Smooth muscle cell (in vitro differentiated cells): ENCODE results near the gene CATSPERZ. TPM values are rescaled to one million over a fixed set of nuclear protein-coding genes. Genes with fewer than 3 reads are reported as not detected.

Experiments used
- DNase-seq: peaks from one replicate; lab custom pipeline; 2025; ENCODE audit not compliant: unreplicated experiment; lab: John Stamatoyannopoulos, UW
- H2AFZ ChIP-seq: fragments of 200-600 bp; sonication (generic); 2 replicates; pipeline ENCODE4 v1.6.0; 2016; ENCODE audit warnings: antibody characterized with exemption, low read depth, mild to moderate bottlenecking
- H3F3A ChIP-seq: fragments of 200-600 bp; sonication (generic); 2 replicates; pipeline ENCODE4 v1.6.0; 2017; ENCODE audit warnings: antibody characterized with exemption, low read depth
- H3K27ac ChIP-seq: fragments of 200-600 bp; sonication (generic); 2 replicates; pipeline ENCODE4 v1.5.1; 2016; ENCODE audit warnings: low read depth, mild to moderate bottlenecking
- H3K27me3 ChIP-seq: fragments of 200-600 bp; sonication (generic); 2 replicates; pipeline ENCODE4 v1.6.1; 2016; ENCODE audit warnings: low read depth, mild to moderate bottlenecking
- H3K36me3 ChIP-seq: fragments of 200-600 bp; sonication (generic); 2 replicates; pipeline ENCODE4 v1.5.1; 2016; ENCODE audit warnings: low read depth
- H3K4me1 ChIP-seq: fragments of 200-600 bp; sonication (generic); 2 replicates; pipeline ENCODE4 v1.5.1; 2016; ENCODE audit warnings: low read depth
- H3K4me2 ChIP-seq: fragments of 200-600 bp; sonication (generic); 2 replicates; pipeline ENCODE4 v1.6.0; 2016; ENCODE audit warnings: mild to moderate bottlenecking
- H3K4me3 ChIP-seq: fragments of 200-600 bp; sonication (generic); 2 replicates; pipeline ENCODE4 v1.5.1; 2016; ENCODE audit warnings: mild to moderate bottlenecking
- H3K79me2 ChIP-seq: fragments of 200-600 bp; sonication (generic); 2 replicates; pipeline ENCODE4 v1.6.0; 2016; ENCODE audit warnings: low read depth, mild to moderate bottlenecking
- H3K9ac ChIP-seq: fragments of 200-600 bp; sonication (generic); 2 replicates; pipeline ENCODE4 v1.6.0; 2016; ENCODE audit warnings: low read depth
- H3K9me3 ChIP-seq: fragments of 200-600 bp; sonication (generic); replicated peaks from 2 replicates; pipeline ENCODE4 v1.5.1; 2016; ENCODE audit warnings: low read depth
- H4K20me1 ChIP-seq: fragments of 200-600 bp; sonication (generic); 2 replicates; pipeline ENCODE4 v1.6.0; 2016; ENCODE audit warnings: low read depth
- WGBS: methylation state at CpG from one replicate; pipeline ENCODE4 v1.1.7; 2016; ENCODE audit warnings: low lambda C conversion rate; 5-methylcytosine and 5-hydroxymethylcytosine counted together
- polyA plus RNA-seq: library from polyadenylated mRNA; unstranded; fragments of >200 nt; fragmentation: Nextera tagmentation; extraction: Ambion mirVana; gene quantifications from 2 replicates; pipeline ENCODE4 v1.2.1, GENCODE V29; 2016
- total RNA-seq: library from RNA; depleted of rRNA; stranded (reverse); fragments of >200 nt; gene quantifications from 2 replicates; pipeline ENCODE4 v1.2.3, GENCODE V29; 2014
- TF ChIP-seq, protein P1 (sequence below): fragments of 200-600 bp; sonication (generic); IDR thresholded peaks from 2 replicates; pipeline ENCODE4 v1.5.1; 2017; ENCODE audit warnings: borderline replicate concordance, mild to moderate bottlenecking, antibody characterized with exemption; ENCODE audit not compliant: insufficient read depth, poor library complexity, severe bottlenecking

The CATSPERZ gene
- total and polyA plus RNA-seq, 2 experiments from 2014 or later, result not detected

DNA sequence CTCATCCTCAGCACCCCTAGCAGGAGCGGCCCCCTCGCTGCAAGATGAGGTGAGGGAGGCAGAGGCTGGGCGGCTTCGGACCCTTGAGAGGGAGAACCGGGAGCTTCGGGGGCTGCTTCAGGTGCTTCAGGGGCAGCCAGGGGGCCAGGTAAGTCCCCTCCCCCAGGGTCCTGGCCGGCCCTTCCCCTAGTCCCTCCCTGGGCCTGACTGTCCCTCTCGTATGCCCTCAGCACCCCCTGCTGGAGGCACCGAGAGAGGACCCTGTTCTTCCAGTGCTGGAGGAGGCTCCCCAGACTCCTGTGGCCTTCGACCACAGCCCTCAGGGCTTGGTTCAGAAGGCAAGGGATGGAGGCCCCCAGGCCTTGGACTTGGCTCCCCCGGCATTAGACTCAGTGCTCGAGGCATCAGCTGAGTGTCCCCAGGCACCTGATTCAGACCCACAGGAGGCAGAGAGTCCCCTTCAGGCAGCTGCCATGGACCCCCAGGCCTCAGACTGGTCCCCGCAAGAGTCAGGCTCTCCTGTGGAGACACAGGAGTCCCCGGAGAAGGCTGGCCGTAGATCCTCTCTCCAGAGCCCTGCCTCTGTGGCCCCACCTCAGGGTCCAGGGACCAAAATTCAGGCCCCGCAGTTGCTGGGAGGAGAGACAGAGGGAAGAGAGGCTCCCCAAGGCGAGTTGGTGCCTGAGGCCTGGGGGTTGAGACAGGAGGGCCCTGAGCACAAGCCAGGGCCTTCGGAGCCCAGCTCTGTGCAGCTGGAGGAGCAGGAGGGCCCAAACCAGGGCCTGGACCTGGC lies 43.8 kb downstream of the CATSPERZ start:
- H3K27me3 ChIP-seq, result no peaks in the 10 kb centered on the region
- H3K27ac ChIP-seq, result no peak overlapping the region
- no peak for DNase-seq
- no peaks in the 10 kb centered on the region for H3K9me3 ChIP-seq
- H3K36me3 ChIP-seq, result no peaks in the 10 kb centered on the region
- no peak overlapping the region for H3K9ac ChIP-seq
- no peaks in the 10 kb centered on the region for H3F3A ChIP-seq
- TF ChIP-seq, protein P1, sequence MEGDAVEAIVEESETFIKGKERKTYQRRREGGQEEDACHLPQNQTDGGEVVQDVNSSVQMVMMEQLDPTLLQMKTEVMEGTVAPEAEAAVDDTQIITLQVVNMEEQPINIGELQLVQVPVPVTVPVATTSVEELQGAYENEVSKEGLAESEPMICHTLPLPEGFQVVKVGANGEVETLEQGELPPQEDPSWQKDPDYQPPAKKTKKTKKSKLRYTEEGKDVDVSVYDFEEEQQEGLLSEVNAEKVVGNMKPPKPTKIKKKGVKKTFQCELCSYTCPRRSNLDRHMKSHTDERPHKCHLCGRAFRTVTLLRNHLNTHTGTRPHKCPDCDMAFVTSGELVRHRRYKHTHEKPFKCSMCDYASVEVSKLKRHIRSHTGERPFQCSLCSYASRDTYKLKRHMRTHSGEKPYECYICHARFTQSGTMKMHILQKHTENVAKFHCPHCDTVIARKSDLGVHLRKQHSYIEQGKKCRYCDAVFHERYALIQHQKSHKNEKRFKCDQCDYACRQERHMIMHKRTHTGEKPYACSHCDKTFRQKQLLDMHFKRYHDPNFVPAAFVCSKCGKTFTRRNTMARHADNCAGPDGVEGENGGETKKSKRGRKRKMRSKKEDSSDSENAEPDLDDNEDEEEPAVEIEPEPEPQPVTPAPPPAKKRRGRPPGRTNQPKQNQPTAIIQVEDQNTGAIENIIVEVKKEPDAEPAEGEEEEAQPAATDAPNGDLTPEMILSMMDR, result peak; percentile 9
- H3K4me1 ChIP-seq, result peaks cover 7% of the 10 kb centered on the region
- H3K4me3 ChIP-seq, result no peak overlapping the region
- no peak overlapping the region for H2AFZ ChIP-seq
- no peaks in the 10 kb centered on the region for H3K79me2 ChIP-seq
- no peak overlapping the region for H3K4me2 ChIP-seq
- H4K20me1 ChIP-seq, result no peaks in the 10 kb centered on the region
- 92% methylated on average over 16 of the region's 18 CpGs for WGBS

DNA sequence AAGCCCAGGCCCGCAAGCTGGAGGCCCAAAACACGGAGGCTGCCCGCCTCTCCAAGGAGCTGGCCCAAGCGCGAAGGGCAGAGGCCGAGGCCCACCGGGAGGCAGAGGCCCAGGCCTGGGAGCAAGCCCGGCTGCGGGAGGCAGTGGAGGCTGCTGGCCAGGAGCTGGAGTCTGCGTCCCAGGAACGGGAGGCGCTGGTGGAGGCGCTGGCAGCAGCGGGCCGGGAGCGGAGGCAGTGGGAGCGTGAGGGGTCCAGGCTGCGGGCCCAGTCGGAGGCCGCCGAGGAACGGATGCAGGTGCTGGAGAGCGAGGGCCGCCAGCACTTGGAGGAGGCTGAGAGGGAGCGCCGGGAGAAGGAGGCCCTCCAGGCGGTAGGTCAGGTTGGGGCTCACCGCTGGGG lies 44.6 kb downstream of the CATSPERZ start:
- no peak overlapping the region for H3K4me3 ChIP-seq
- H2AFZ ChIP-seq, result no peak overlapping the region
- no peaks in the 10 kb centered on the region for H3F3A ChIP-seq
- H3K4me1 ChIP-seq, result peaks cover 7% of the 10 kb centered on the region
- H3K79me2 ChIP-seq, result no peaks in the 10 kb centered on the region
- H3K36me3 ChIP-seq, result no peaks in the 10 kb centered on the region
- no peaks in the 10 kb centered on the region for H4K20me1 ChIP-seq
- no peak for DNase-seq
- no peak overlapping the region for H3K27ac ChIP-seq
- 97% methylated on average over 28 of the region's 28 CpGs for WGBS
- no peaks in the 10 kb centered on the region for H3K27me3 ChIP-seq
- H3K4me2 ChIP-seq, result no peak overlapping the region
- H3K9me3 ChIP-seq, result no peaks in the 10 kb centered on the region
- TF ChIP-seq, protein P1, result no peak
- H3K9ac ChIP-seq, result no peak overlapping the region

DNA sequence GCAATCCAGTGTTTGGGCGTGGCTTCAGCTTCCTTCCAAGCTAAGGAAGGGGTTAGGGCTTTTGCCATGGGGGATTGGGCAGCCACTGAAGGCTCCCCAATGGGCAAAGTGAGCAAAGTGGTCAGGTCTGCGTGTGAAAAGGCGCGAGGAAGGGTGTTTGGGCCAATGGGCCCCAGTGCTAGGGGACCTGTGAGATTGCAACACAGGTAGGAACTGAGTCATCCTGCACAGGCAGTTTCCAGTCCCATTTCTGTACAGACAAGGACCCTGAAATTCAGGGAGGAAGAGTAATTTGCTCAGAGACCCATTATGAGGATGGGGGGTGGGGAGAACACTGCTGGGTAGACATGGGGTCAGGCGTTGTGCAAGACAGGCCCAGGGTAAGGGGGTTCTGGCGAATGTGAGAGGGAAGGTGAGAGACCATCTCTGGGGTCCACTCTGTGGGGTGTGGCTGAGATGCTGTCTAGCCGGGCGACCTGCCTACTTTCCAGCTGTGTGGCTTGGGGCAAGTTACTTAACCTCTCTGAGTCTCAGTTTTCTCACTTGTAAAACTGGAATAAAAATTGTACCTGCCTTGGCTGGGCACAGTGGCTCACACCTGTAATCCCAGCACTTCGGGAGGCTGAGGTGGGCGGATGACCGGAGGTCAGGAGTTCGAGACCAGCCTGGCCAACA lies 47.2 kb downstream of the CATSPERZ start:
- Histone ChIP-seq H3K79me2 (no peaks in the 10 kb centered on the region), H3F3A (no peaks in the 10 kb centered on the region), H3K4me1 (peaks cover under 1% of the 10 kb centered on the region), H3K27ac (no peak overlapping the region), H3K4me3 (no peak overlapping the region), H3K9ac (no peak overlapping the region), H3K4me2 (no peak overlapping the region), H3K27me3 (no peaks in the 10 kb centered on the region), H3K9me3 (no peaks in the 10 kb centered on the region), H2AFZ (no peak overlapping the region), H3K36me3 (no peaks in the 10 kb centered on the region), H4K20me1 (no peaks in the 10 kb centered on the region)
- 91% methylated on average over 12 of the region's 12 CpGs for WGBS
- no peak for DNase-seq
- TF ChIP-seq, protein P1, result no peak
